Activated naive CD4-positive, alpha-beta T cell treated with anti-CD3 and anti-CD28 coated beads, Interleukin-2, amount 50 U/mL, for 24 hours (primary cell): ENCODE data around the gene VAMP2.

Experiments used
- H3K27ac Mint-ChIP-seq: one replicate; pipeline ENCODE4 v1.8.0; 2021; ENCODE audit warnings: mild to moderate bottlenecking, mixed read lengths
- H3K27me3 Mint-ChIP-seq: one replicate; pipeline ENCODE4 v1.8.0; 2021; ENCODE audit warnings: mixed read lengths
- H3K36me3 Mint-ChIP-seq: one replicate; pipeline ENCODE4 v1.8.0; 2021; ENCODE audit warnings: mixed read lengths
- H3K4me1 Mint-ChIP-seq: one replicate; pipeline ENCODE4 v1.8.0; 2021; ENCODE audit warnings: mixed read lengths
- H3K4me3 Mint-ChIP-seq: one replicate; pipeline ENCODE4 v1.8.0; 2021; ENCODE audit warnings: mild to moderate bottlenecking, mixed read lengths
- H3K9me3 Mint-ChIP-seq: one replicate; pipeline ENCODE4 v1.8.0; 2021; ENCODE audit warnings: mixed read lengths

VAMP2 gene

DNA sequence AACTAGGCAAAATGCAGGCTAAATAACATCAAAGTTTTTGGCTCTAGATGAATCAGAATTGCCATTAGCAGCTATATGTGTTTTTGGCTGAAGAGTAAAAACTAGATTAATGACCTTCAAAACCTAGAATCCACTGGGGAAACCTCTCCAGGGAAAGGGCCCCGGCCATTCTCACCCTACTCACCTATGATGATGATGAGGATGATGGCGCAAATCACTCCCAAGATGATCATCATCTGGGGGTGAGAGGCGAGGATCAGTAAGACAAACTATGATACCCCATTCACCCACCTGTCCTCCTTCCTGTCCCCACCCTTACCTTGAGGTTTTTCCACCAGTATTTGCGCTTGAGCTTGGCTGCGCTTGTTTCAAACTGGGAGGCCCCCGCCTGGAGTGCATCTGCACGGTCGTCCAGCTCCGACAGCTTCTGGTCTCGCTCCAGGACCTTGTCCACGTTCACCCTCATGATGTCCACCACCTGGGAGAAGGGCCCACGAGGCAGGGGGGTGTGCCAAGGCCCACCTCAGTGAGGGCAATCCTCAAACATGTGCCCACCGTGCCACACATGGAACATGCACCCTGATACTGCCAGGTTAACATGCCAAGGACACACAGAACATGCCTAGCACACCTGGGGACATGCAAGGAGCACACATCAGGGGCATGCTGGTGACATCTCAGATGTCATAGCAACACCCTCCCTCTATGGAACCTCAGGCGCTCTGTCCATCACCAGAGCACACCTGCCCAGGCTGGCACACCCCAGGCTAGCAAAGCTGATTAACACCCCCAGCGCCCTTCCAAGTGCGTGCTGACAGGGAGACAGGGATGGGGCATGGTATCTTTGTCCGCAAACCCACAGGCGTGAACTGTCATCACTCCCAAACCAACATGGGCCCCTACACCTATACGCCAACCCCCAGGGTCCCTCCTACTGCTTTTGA is 1.2 kb downstream of the VAMP2 start:
- Mint-ChIP-seq H3K36me3 (no peaks in the 10 kb centered on the region), H3K4me3 (peak overlapping the region; percentile 87), H3K4me1 (peaks cover 61% of the 10 kb centered on the region), H3K9me3 (no peaks in the 10 kb centered on the region), H3K27ac (peak overlapping the region; percentile 95), H3K27me3 (no peaks in the 10 kb centered on the region)

DNA sequence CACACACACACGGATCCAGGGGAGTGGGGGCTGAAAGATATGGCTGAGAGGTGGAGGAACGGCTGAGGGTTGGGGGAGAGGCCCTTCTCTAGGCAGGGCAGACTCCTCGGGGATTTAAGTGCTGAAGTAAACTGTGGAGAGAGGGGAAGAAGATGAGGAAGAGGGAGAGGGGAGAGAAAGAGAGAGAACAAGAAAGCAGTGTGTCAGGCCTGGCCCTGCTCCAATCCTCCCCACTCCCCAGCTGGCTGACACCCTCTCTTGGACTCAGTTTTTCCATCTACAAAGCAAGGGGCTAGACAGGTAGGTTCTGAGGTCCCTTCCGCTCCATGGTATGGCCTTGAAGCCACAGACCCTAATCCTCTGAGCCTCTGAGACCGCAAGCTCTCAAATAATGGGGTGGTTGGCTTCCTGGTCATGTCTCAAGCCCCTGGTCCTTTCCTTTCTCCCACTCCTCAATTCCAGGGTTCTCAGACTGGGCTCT is 2.0 kb downstream of the VAMP2 start:
- no peaks in the 10 kb centered on the region for H3K36me3 Mint-ChIP-seq
- no peaks in the 10 kb centered on the region for H3K9me3 Mint-ChIP-seq
- peak overlapping the region; percentile 95 for H3K27ac Mint-ChIP-seq
- H3K4me3 Mint-ChIP-seq: peak overlapping the region; percentile 87
- H3K4me1 Mint-ChIP-seq: peaks cover 57% of the 10 kb centered on the region
- H3K27me3 Mint-ChIP-seq: no peaks in the 10 kb centered on the region

DNA sequence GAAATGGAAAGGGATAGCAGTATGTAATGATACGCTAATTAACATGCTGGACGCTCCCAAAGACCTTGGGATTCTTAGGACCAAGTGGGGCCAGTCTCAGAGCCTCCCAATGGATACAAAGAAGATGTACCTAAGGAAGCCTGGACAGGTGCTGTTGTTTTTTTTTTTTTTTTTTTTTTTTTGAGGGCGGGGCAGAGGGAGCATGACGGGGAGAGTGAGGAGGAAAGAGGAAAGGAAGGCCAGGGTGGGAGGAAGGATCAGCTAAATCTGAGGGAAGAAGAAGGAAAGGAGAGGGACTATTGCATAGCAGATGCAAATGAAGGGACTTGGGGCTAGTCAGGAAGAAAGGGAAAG is 2.5 kb downstream of the VAMP2 start:
- no peaks in the 10 kb centered on the region for H3K27me3 Mint-ChIP-seq
- peak overlapping the region; percentile 95 for H3K27ac Mint-ChIP-seq
- H3K9me3 Mint-ChIP-seq: no peaks in the 10 kb centered on the region
- H3K4me3 Mint-ChIP-seq: peak overlapping the region; percentile 87
- no peaks in the 10 kb centered on the region for H3K36me3 Mint-ChIP-seq
- H3K4me1 Mint-ChIP-seq: peaks cover 56% of the 10 kb centered on the region

DNA sequence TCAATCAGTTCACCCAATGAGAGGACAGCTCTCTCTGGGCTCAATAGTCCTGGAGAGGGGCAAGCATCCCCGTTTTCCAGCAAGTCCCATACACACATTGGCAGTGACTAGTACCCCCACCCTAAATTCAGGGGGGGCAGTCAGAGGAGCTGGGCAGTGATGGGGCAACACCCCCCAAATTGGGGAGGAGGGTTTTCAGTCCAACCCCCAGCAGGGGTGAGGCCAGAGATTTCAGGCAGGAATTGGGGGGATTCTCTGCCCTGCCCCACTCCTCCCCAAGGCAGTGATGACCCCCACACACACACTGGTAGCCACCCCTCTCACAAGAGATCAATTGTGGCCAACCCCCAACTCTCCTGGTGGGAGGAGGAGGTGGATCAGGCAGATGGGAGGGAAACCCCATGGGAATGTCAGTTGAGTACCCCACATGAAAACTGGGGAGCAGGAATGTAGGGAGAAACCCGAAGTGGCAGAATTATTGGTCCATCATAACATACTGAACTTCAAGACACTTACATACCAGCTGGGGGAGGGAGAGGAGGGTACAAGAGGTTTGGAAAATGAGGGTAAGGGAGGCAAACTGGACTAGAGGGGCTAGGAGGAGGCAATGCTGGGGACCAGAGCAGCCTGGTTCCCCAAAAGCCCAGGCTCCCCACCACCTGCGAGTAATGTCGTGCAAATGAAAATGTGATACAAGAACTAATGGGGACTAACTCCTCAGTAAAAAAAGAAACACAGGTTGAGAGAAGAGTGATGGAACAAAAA is 3.1 kb downstream of the VAMP2 start:
- H3K4me3 Mint-ChIP-seq: peak overlapping the region; percentile 53
- H3K4me1 Mint-ChIP-seq: peaks cover 51% of the 10 kb centered on the region
- peak overlapping the region; percentile 88 for H3K27ac Mint-ChIP-seq
- no peaks in the 10 kb centered on the region for H3K9me3 Mint-ChIP-seq
- no peaks in the 10 kb centered on the region for H3K27me3 Mint-ChIP-seq
- H3K36me3 Mint-ChIP-seq: no peaks in the 10 kb centered on the region

DNA sequence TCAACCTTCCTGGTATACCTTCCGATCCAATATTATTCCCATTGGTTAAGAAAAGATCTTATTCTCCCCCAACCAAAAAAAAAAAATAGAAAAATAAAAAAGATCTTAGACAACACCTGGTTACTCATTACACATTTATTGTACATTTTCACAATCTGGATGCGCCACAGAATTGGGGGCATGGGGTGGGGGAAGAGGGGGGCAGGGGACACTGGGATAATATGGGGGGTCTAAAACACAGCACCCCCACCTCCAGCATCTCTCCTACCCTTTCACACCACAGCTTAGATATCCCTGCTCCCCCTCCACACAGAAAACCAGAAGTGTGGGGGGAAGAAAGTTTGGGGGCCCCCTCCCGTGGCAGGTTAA is 3.7 kb downstream of the VAMP2 start:
- H3K4me1 Mint-ChIP-seq: peaks cover 45% of the 10 kb centered on the region
- peak overlapping the region; percentile 70 for H3K4me3 Mint-ChIP-seq
- no peaks in the 10 kb centered on the region for H3K27me3 Mint-ChIP-seq
- no peaks in the 10 kb centered on the region for H3K9me3 Mint-ChIP-seq
- H3K36me3 Mint-ChIP-seq: no peaks in the 10 kb centered on the region
- peak overlapping the region; percentile 73 for H3K27ac Mint-ChIP-seq

DNA sequence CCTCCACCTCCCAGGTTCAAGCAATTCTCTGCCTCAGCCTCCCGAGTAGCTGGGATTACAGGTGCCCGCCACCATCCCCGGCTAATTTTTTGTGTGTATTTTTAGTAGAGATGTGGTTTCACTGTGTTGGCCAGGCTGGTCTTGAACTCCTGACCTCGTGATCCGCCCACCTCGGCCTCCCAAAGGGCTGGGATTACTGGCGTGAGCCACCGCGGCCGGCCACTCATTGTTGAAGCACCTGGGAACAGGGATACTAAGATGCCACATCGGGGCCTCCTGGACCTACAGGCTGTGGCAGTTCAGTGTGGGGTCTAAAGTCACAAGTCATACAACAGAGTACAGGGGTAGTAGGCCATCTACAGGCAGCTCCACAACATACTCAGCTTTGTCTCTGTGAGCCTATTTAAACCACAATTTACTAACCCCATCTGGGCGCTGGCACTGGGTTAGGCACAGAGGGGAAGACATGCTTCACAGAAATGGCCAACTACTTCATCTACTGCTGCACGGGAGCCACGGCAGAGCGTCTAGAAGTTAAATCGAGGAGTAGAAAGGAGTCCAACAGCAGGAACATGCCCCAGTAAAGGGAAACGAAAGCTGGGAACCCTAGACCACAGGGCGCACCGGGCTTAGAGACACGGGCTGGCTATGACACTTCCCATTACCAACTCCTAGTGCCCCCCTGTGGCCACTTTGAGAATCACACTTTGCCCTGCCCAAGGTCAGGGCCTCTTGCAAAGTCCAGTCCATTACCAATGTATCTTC is 4.3 kb downstream of the VAMP2 start:
- H3K36me3 Mint-ChIP-seq: no peaks in the 10 kb centered on the region
- peaks cover 39% of the 10 kb centered on the region for H3K4me1 Mint-ChIP-seq
- peak overlapping the region; percentile 73 for H3K27ac Mint-ChIP-seq
- no peaks in the 10 kb centered on the region for H3K27me3 Mint-ChIP-seq
- H3K4me3 Mint-ChIP-seq: peak overlapping the region; percentile 70
- no peaks in the 10 kb centered on the region for H3K9me3 Mint-ChIP-seq

DNA sequence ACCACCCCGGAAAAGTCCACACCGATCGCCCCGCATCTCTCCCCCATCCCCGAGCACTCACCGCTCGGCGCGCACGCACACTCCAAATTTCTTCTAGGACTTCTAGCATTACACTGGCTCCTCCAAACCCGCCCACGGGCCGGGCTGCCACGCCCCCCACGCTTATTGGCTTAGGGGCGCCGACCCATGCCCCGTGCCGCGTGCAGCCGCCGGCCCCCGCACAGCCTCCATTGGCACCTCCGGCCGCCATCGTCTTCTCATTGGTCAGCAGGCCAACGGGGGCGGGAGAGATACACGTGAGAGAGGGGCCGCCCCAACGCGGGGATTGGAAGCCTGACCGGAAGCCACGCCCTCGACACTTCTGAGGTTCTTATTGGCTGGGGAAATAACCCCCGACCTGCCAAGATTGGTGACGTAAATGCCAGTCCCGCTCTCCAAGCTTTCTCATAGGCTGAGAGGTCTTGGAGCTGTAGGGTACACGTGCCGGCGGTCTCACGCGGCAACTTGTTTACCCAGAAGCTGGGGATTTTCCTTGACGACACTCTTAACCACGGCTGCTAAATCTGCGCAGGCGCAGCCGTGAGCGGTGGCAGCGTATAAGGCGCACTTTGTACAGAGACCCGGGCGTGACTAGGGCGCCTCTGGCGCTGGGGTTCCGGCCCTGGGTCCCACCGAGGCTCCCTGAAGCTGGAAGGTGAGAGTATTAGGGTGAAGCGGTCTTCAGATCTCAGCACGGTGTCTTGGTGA is 6.3 kb downstream of the VAMP2 start:
- Mint-ChIP-seq H3K4me1 (peaks cover 36% of the 10 kb centered on the region), H3K27me3 (no peaks in the 10 kb centered on the region), H3K9me3 (no peaks in the 10 kb centered on the region), H3K27ac (no peak overlapping the region), H3K36me3 (peaks cover 1% of the 10 kb centered on the region), H3K4me3 (no peak overlapping the region)

DNA sequence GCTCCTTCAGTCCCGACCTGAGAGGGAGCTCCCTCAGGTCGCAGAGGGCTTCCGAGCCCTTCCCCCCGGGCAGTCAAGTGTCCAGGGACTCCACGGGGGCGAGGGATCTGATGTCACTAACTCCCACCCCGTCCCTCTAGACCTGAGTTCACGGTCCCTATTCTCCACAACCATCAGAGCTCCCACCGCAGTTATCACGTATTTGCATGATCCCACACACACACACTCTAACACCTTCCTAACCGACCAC is 6.8 kb downstream of the VAMP2 start:
- Mint-ChIP-seq H3K36me3 (peaks cover 1% of the 10 kb centered on the region), H3K27me3 (no peaks in the 10 kb centered on the region), H3K9me3 (no peaks in the 10 kb centered on the region), H3K4me1 (peaks cover 35% of the 10 kb centered on the region), H3K27ac (no peak overlapping the region), H3K4me3 (no peak overlapping the region)

DNA sequence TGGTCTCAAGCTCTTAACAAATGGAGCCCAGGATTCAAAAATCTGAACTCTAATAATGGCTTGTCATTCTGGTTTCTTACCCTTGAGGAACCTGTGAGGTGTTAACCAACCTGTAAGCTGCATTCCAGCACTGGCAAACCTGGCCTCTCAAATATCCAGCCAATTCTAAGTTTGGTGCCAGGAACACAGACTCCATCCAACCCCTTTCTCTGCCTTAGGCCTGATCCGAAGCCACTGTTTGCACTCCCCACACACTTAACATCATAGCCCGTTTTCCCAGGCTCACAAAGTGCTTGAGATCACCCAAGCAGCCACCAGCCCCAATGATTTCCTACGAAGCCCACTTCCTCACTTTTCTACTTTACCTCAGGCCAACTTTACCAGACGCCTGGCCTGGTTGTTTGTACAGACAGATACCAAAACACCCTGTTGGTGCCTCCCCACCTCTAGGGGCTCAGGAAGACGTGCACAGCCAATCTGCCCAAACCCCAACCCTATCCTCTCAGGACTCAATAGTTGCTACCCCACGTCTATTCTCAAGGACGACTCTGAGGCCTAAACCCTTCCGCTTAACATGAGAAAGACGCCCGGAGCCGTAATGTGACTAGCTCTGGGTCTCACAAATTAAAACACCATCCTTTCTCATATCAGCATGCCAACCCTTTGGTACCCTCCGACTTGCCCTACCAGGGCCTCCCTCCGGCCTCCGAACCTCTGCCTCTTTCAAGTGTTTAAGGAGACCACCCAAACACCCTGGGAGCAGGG is 7.3 kb downstream of the VAMP2 start:
- H3K36me3 Mint-ChIP-seq: peaks cover 1% of the 10 kb centered on the region
- no peaks in the 10 kb centered on the region for H3K9me3 Mint-ChIP-seq
- H3K4me1 Mint-ChIP-seq: peaks cover 35% of the 10 kb centered on the region
- H3K27ac Mint-ChIP-seq: no peak overlapping the region
- no peak overlapping the region for H3K4me3 Mint-ChIP-seq
- no peaks in the 10 kb centered on the region for H3K27me3 Mint-ChIP-seq

DNA sequence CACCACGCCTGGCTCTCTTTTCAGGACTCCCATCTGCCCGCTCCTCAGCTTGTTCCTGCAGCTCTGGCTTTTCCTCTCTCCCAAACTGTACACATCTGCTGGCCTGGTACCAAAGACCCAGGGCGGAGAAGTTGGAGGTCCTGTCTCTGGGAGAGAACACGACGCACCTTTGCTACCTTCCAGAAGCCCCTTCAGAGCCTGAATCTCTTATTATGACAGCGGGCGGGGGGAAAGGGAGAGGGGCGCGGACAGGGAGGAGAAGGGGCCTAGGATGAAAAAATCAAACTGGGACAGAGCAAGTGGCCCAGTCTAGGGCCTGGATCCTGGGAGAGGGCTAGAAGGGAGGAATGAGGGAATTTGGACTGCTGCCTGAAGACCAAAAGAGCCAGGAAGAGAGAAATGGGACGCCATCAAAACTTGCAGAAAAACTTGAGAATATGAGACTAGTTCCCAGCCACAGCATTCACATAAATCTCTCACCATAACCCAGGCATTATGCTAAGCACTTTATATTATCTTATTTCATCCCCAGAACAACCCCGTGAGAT is 8.1 kb downstream of the VAMP2 start:
- Mint-ChIP-seq H3K4me1 (peaks cover 35% of the 10 kb centered on the region), H3K4me3 (no peak overlapping the region), H3K36me3 (peaks cover 1% of the 10 kb centered on the region), H3K27me3 (no peaks in the 10 kb centered on the region), H3K27ac (no peak overlapping the region), H3K9me3 (no peaks in the 10 kb centered on the region)

DNA sequence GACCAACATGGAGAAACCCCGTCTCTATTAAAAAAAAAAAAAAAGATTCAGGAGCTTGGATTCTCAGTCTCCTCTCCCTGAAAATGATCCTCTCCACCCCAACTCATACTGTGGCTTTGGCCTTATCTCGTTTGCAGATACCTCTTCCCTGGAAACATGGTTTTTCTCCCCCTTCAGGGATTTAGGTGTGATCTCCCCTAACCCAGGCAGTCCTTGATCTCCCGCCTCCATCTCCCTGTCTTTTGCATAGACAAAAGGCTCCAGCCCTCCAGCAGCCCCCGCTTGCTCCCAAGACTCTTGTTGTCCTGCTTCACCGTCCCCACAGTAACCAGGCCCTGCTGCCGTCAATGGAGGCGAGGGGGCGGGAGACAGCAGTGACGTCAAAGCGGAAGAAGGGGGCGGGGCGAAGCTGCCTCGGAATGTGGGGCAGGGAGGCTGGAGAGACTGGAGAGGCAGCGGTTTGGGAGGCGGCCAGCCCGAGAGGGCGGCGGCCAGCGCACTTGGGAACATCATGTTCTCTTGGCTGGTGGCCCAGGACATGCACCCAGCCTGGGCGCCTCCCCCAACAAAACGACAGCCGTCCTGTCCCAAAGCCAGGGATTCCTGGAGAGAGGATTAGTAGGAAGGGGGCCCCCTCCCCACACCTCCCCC is 8.7 kb downstream of the VAMP2 start:
- Mint-ChIP-seq H3K4me1 (peaks cover 33% of the 10 kb centered on the region), H3K36me3 (peaks cover 1% of the 10 kb centered on the region), H3K4me3 (no peak overlapping the region), H3K27ac (no peak overlapping the region), H3K27me3 (no peaks in the 10 kb centered on the region), H3K9me3 (no peaks in the 10 kb centered on the region)

DNA sequence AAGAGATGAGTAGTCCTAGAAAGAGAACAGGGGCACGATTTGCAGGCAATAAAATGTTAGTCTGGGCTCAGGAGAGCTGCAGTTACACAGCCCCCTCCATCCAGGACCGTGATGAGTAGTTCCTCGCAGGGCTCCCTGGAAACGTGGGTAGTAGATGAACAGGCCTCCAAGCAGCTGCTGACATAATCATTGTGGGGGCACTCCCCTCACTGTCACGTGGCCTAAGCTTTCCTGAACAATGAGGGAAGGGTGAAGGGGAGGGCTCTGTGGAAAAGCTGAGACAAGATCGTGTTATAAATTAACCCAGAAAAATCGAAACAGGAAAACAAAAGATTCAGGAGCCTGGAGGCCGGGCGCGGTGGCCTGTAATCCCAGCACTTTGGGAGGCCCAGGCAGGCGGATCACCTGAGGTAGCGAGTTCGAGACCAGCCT is 9.2 kb downstream of the VAMP2 start:
- H3K4me3 Mint-ChIP-seq: peak overlapping the region; percentile 88
- H3K4me1 Mint-ChIP-seq: peaks cover 28% of the 10 kb centered on the region
- H3K27me3 Mint-ChIP-seq: no peaks in the 10 kb centered on the region

DNA sequence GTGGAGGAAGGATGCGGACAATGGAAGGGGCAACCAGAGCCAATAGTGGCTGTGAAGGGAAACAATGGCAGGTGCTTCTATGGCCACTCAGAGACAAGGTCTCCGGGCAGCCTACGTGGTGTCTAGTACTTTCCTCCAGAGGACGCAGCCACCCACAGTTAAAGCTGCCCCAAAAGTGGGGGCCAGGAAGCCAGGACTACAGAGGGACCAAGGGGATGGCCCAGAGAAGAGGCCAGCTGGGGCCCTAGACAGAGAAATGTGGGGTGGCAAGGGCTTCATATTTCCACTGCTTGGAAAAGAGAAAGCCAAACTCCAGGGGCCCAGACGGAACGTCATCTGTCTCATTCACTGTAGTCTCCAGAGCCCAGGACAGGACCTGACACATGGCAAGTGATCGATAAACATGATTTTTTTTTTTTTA is 9.7 kb downstream of the VAMP2 start:
- Mint-ChIP-seq H3K27ac (no peak overlapping the region), H3K4me1 (peaks cover 25% of the 10 kb centered on the region), H3K9me3 (no peaks in the 10 kb centered on the region), H3K36me3 (peaks cover 6% of the 10 kb centered on the region), H3K27me3 (no peaks in the 10 kb centered on the region), H3K4me3 (peak overlapping the region; percentile 88)

More for the DNA sequence above, 9.2 kb downstream of the VAMP2 start:
- H3K27ac Mint-ChIP-seq: no peak overlapping the region
- H3K36me3 Mint-ChIP-seq: peaks cover 2% of the 10 kb centered on the region
- H3K9me3 Mint-ChIP-seq: no peaks in the 10 kb centered on the region
